GM12892 (cell line): ENCODE results near the gene FAF1.

ENCODE experiments used
- POLR2A ChIP-seq: IDR thresholded peaks from 2 replicates; pipeline ENCODE4 v1.6.1; 2011; ENCODE audit warnings: low read depth, low read length, control low read depth
- POLR2AphosphoS5 ChIP-seq: IDR thresholded peaks from 2 replicates; pipeline ENCODE4 v1.6.1; 2011; ENCODE audit warnings: low read depth, low read length, control low read depth

DNA sequence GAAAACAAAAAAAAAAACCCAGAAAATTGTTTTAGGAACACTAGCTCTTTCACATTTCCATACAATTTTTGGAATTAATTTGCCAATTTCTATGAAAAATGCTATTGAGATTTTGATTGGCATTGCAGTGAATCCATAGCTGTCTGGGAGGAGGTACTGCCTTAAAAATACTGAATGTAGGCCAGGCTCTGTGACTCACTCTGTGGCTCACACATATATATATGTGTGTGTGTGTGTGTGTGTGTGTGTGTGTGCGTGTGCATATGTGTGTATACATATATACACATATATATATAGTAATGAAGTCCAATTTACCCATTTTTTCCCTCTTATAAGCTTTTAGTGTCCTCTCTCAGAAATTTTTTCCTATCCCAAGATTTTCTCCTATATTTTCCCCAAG lies 322.6 kb downstream of the FAF1 start:
- TF ChIP-seq POLR2A (no peak), POLR2AphosphoS5 (no peak)
